ENCODE results near the gene RXRA.

RXRA gene

DNA sequence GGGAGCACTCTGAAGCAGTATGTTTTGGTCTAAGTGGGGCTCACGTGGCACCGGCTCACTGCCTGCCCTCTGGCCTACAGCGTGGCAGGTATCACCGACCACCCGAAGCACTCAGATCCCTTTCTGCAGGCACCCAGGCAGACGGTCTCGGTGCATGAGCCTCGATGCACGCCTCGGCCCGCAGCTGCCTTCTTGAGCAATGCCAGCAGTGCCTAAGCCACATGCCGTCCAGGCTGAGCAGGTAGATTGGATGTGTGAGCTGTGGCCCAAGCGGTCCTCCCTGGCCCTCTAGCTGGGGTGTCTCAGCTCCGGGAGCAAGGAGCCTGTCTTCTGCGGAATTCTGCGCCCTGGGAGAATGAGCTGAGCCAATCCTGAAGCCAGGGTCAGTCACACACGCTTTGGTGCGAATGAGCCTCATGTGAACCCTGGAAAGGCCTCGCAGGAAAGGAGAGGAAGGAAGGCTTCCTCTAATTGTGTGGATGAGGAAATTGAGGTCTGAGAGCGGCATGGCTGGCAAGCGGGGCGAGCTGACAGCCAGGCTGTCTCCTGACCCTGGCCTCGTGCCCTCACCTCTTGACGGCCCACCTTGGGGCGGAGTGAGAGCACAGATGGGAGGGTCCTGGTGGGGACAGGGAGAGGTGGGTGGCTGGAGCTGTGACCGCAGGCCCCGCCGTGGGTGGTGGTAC lies 14.4 kb downstream of the RXRA start:
- no peak for DNase-seq

GRCh38 chr9:134341306-134341705 lies 15.1 kb downstream of the RXRA start:
- DNase-seq = no peak

GRCh38 chr9:134341929-134342745 lies 15.9 kb downstream of the RXRA start:
- DNase-seq = no peak

GRCh38 chr9:134342746-134343115 lies 16.5 kb downstream of the RXRA start:
- DNase-seq = no peak

- DNase-seq = no peak
Observed at GRCh38 chr9:134343637-134344036, 17.4 kb downstream of the RXRA start.

DNA sequence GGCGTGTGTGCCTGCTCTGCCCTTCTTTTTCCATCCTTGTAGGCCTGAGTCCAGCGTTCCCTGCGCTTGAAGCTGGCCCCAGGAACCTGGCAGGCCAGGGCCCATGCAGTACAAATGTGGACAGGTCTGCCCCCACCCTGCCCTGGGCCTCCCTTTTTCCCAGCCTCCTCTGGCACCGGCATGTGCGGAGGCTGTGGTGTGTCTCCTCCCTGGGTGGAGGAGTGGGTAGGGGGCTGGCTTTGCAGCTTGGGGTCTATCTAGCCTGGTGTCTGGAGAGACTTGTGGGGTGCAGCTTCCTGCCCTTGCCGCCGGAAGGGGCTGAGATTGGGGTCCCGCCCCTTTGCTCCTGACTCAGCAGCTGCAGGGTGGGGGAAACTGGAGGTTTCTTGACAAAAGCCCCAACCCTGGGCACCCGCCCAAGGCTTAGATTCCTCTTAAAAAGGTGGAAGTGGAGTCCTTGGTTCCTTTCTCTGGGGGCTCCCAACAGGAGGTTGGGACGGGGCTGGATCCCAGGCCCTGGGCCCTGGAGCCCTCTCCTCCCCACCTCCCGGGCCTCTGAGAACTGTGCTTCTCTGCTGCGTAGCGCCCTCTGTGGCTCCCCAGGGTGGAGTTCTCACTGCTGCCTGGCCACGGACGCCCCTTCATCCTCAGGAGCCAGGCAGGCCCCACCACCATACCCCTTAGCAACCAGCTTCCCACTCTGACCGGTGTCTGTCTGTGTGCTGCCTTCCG lies 18.0 kb downstream of the RXRA start:
- DNase-seq = no peak

GRCh38 chr9:134344800-134345310 lies 18.6 kb downstream of the RXRA start:
- DNase-seq = no peak

DNA sequence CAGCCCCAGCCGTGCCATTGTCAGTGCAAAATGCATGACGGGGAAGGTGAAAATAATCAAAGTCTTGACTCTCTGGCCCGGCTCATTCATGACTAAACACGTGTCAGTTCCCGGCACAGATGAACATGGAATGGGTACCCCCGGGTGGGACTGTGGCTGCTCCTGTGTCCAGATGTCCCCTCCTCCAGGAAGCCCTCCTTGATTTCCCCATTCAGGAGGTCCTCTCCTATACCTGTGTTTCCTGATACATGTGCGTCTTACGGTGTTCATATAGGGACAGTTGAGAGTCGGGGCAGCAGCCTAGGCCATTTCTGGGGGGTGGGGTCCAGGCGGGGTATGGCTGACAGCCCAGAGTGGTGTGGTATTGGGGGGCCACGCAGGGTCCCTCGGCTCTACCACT lies 19.5 kb downstream of the RXRA start:
- no peak for DNase-seq

GRCh38 chr9:134346151-134346550 lies 19.9 kb downstream of the RXRA start:
- DNase-seq = no peak

- no peak for DNase-seq
Observed at GRCh38 chr9:134346840-134347583, 20.8 kb downstream of the RXRA start.

DNA sequence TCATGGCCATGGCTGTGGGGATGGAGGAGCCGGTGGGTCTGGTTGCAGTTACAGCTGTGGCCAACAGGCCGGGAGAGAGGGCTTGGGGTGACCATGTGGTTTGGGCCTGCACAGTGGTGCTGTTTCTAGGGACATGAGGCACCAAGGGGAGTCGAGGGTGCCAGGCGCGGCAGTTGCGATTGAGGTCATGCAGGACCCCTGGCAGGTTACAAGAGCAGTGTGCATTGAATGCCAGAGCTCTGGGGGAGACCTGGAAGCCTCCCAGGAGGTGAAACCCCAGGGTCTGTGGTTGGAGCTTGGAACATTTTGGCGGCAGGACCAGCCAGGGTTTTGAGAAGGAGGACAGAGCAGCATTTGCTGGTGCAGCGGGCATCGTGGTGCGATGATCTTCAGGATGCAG lies 21.7 kb downstream of the RXRA start:
- DNase-seq = no peak

- DNase-seq = no peak
Observed at GRCh38 chr9:134348404-134349155, 22.3 kb downstream of the RXRA start.

- no peak for DNase-seq
Observed at GRCh38 chr9:134349936-134350335, 23.7 kb downstream of the RXRA start.

DNA sequence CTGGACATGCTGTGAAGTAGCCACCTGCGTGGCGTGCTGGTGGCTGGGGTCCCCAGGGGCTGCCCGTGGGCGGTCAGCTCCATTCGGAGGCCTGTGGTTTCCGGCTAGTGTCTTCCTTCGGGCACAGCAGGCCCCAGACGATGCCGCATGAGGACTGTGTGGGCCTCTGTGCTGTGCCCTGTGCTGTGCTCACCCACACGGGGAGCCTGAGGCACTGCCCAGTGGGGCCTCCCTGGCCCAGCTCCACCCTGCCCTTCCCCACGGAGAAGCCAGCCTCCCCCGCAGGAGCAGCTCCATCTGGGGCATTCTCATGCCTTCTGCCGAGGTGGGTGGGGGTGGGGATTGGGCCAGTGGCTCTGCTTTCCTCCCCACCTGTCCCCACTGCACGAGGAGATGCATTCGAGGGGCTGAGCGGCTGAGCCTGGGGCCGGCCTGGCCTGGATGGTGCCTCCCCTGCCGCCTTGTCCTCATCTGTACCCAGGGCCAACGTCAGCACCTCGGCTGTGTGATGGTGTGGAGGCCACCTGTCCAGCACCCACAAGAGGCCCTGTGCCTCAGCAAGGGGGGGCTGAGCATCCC lies 24.2 kb downstream of the RXRA start:
- DNase-seq = no peak

- DNase-seq = no peak
Observed at GRCh38 chr9:134351606-134352176, 25.4 kb downstream of the RXRA start.

- DNase-seq = no peak
Observed at GRCh38 chr9:134352247-134352933, 26.1 kb downstream of the RXRA start.

GRCh38 chr9:134353539-134353938 lies 27.3 kb downstream of the RXRA start:
- DNase-seq = no peak

- no peak for DNase-seq
Observed at GRCh38 chr9:134355158-134355557, 28.9 kb downstream of the RXRA start.

DNA sequence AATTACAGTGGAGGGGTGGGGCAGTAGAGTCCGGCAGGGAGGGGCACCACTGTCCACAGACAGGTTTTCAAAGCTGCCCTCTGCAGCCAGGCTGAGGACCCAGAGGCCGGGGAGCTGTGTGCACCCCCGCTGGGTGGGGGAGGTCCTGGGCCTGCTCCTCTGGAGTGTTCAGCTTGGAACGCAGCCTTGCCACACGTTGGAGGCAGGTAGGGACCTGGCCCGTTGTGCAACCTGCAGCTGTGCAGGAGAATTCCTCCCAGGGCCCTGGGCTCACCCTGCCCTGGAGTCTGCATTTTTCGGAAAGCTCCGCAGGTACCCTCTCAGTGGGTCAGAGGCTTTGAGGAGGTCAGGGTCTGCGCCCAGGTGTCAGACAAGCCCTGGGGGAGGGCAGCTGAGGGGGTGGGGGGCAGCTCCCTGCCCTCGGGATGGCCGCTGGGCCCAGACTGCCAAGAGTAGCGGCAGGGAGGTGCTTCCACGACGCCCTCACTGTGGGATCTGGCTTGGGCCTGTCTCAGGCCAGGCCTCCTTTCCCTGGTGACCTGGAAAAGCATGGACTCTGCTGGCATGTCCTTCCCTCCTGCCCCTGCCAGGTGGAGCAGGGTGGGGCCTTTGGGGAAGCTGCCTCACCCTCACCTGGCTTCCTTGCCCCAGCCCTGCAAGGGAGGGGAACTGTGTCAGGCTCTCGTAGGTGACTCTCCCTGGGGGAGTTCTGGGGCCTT lies 29.5 kb downstream of the RXRA start:
- DNase-seq = no peak

Measured in NCI-H187 treated with DMSO at 0.1 percent for 48 hours (cell line).